GM18505 (cell line): Measurements from ENCODE around the gene METAP1D.

Experiments
- ATAC-seq: cut with Tn5 transposase; IDR thresholded peaks from one replicate; pipeline ENCODE4 v1.9.1; 2021; ENCODE audit not compliant: unreplicated experiment
- POLR2A ChIP-seq: IDR thresholded peaks from 4 replicates; pipeline ENCODE4 v1.6.1; 2011; ENCODE audit warnings: borderline replicate concordance; ENCODE audit not compliant: insufficient read depth, insufficient read length; ENCODE audit errors: extremely low read depth

Gene METAP1D

DNA sequence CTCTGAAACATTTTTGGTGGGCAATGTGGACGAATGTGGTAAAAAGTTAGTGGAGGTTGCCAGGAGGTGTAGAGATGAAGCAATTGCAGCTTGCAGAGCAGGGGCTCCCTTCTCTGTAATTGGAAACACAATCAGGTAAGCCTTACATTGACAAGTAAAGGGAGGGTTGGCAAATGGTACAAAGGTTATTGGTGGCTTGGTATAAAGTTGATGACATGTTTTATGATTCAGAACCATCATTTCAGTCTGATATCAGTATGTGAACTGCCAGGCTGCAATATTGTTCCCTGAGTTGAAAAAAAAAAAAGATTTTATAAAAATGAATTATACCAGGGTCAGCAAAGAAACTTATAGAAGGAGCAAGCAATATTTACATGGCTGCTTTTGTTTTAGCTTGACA is 71.2 kb downstream of the METAP1D start:
- no peak for TF ChIP-seq POLR2A
- ATAC-seq = no peak

DNA sequence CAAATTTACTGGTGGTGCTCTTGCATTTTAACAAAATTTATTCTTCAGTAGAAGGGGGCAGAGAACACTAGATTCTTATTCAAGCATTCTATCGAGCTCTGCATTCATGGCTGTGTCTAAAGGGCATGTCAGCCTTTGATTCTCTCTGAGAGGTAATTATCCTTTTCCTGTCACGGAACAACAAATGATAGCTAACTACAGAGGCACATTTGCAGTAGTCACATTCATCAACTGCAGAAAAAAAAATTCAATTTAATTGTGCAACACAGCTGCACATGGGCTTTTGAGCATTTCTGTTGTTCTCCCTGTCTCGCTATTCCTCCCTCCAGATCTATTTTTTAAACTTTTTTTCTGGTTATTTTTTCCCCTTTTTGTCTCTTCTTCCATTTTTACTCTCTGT is 72.5 kb downstream of the METAP1D start:
- TF ChIP-seq POLR2A = no peak

DNA sequence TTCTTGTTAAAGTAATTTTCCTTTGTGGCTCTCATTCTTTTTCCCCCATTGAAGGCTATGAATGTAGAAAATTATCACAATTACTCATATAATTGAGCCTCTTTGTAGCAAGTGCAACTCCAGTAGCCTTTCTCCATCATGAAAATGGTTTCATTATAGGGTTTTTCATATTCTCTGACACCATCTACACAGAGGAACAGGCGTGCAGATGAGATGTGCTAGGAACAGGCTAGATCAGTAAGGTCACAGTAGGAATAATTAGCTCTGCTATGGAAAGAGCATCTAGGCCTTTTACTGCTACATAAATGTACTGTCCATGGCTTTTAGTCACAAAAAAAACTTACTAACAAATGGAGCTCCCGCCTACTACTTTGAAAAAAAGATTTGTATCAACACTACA is 73.0 kb downstream of the METAP1D start:
- no peak for ATAC-seq
- TF ChIP-seq POLR2A = no peak

More for the DNA sequence above, 72.5 kb downstream of the METAP1D start:
- no peak for ATAC-seq

DNA sequence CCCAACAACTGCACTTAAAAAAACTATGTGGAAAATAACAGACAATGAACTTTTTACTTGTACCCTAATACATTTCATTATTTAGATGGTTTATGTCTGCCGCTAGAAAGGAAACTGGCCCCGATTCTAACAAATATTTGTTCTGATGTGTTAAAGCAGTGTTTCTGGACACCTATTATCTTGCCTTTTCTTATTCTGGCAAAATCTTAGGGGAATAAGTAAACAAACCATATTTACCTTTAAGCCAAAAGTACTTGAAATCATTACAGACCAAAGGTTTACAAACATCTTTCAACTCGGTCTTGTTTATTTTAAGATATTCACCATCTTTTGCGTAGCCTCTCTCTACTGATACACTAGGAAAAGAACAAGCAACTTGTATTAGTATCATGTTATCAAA is 73.8 kb downstream of the METAP1D start:
- no peak for ATAC-seq
- no peak for TF ChIP-seq POLR2A

DNA sequence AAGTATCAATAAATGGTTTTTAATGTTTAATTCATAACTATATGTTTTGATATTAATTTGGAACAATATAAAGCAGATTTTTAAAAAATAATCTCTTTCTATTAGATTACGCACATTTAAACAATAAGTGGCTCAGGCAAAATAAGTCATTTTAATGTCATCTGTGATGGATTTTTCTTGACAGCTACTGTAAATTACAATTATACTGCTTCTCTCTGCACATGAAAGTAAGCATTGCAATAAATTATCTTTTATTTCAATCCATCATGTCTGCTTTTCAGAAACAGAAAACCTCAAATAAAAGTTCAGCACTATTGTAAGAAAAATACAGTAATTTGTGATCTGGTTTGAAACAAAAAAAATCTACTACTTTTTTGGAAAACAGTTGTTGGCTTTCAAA is 74.5 kb downstream of the METAP1D start:
- no peak for ATAC-seq
- TF ChIP-seq POLR2A = no peak

DNA sequence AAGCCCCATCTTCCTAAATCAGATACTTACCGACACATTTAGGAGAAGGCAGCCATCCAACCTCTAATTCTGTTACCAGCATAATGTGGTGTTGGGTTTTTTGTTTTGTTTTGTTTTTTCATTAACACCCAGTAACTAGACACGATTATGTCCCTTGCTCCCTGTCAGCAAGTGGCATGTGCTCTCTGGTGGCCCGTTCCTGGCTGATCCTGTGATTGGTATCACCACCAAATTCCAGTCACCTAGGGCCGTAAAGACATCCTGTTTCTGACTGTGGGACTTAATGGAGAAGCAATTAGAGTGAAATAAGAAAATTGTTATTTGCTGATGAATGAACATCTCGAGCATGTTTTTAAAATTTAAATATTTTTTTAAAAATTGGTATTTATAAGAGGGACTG is 79.7 kb downstream of the METAP1D start:
- no peak for ATAC-seq
- no peak for TF ChIP-seq POLR2A

DNA sequence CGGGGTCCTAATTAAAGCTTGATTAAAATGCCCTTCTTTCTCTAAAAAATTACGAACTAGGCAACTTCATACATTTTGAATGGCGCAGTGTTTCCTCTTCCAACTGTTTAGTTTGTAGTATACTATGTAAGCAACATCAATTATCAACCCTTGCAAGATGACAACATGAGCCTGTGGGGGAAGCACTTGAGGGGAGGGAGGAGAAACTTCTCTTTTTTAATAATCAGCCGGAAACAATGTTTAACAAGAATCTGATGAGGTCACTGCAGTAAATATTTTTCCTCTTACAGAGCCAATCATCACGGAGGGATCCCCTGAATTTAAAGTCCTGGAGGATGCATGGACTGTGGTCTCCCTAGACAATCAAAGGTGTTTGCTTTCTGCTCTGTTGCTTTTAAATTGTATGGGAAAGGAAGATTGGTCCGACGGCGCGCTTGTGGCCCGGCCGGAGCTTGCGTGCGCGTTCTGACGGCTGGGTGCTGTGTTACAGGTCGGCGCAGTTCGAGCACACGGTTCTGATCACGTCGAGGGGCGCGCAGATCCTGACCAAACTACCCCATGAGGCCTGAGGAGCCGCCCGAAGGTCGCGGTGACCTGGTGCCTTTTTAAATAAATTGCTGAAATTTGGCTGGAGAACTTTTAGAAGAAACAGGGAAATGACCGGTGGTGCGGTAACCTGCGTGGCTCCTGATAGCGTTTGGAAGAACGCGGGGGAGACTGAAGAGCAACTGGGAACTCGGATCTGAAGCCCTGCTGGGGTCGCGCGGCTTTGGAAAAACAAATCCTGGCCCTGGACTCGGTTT is 80.3 kb downstream of the METAP1D start:
- ATAC-seq = no peak

DNA sequence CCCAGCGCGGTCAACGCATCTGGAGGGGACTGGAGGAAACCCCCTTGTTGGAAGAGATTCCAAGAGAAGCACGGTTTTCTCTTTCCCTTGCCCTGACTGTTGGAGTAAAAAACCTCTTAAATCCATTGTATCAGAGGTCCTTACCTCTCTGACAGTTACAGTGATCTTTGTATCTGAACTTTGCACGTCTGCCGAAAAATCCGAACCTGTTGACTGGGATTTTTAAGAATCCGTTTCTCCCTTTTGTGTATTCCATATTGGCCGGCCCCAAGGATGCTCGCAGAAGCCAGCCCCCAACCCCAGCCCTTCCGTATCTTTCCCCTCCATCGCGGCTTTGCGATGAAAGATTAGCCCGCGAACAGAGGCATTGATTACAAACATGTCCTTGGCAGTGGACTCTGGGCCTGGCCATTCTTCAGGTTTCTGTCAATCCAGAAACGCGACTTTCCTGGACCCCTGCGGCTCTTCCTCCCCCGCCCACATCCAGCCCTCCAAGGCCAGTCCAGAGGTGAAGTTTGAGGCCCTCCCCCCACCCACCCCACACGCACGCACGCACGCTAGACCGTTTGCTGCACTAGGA is 81.0 kb downstream of the METAP1D start:
- no peak for ATAC-seq
- TF ChIP-seq POLR2A = no peak

More for the DNA sequence above, 80.3 kb downstream of the METAP1D start:
- no peak for TF ChIP-seq POLR2A

DNA sequence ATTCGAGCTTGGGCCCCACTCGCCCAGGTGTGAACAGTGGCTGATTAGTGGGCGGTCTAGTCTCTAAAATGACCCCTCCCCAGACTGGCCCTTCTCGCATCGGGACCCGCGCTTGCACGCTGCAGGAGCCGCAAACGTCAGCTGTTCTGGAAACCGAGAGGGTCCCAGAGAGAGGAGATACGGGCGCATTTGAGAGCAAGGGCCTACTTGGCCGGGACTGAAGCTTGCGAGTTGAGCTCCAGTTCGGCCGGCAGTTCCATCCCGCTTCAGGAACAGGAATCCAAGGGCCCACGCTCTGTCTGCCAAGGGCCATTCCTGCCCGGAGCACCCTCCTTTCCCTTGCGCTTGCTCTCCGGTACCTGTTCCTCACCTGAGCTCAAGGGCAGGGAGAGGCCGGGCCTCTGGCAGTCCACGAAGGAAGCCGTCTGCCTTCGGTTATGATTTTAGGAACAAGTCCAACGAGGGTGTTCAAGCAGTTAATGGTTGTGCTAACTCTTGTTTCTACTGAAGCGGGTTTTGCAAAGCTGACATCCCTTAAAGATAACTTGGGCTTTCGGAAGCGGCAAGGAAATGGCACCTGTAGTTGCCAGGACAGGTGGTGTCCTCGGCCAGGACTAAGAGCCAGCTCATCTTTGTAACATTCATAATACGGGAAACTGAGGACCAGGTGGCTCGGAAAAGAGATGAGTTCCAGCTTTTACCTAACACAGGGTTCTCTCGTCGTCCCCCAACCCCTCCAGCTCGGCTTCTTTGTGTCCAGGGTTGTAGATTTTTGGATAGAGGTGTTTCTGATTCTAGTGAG is 81.7 kb downstream of the METAP1D start:
- no peak for ATAC-seq
- no peak for TF ChIP-seq POLR2A

DNA sequence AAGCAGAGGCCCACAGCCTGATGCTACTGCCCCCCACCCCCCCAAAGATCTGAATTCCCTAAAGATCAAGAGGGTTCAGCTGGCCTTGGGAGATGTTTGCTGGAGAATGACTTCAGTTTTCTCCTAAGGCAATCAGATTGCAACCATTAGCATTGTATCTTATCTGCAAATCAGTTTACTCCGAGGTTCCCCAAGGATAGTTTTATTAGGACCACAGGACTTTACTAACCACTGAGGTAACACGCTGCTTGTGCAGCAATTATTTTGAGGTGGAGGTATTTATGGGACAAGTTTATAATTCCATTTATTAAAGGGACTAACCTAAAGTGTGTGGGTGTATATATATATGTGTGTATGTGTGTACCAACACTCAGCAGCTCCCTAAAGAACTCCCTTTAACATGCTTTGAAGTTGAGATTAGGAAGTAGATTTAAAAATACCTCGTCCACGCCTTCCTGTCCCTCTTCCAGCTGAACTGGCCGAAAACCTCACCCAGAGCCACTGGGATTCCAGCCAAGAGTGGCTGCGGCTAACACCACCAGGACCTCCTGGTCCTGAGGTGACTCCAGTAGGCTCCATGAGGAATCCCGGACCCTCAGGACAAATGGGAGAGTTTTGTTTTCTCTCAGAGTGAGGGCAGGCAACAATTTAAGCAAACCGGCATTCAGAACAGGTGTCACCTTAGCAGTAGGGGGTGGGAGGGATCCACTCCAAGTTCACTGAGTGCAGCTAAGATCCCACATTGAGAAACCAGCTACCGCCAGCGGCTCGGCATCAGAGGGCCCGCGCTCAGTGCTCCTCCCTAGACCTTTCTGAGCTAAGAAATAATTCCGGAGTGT is 82.6 kb downstream of the METAP1D start:
- TF ChIP-seq POLR2A = no peak
- no peak for ATAC-seq

DNA sequence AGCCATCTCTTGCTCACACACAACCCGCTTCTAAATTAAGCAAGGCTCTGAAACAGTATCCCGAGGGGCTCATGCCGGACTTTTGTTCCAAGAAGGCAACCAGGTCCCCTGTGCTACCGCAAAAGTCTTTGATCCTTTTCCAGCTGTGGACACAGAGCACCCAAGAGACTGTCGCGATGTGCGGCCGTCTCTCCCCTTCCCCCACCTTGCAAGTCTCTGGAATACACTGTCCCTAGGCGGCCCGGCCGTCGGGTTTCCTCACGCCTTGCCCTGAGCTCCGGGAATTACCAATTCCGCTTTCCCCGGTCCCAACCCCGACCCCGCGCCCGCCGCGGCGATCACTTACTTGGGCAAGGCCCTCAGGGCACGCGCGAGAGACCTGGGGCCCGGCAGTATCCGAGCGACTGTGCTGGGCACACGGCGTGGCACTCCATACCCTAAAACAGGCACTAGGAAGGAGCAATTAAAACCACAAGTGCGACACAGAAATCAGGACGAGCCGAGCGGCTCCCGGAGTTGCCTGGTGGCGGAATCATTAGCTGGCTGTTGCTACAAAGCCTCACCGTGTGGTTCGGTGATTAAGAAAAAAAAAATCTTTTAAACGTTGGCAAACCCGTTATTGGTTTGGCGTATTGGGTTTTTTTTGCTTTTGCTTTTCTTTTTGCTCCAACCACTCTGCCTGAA is 83.3 kb downstream of the METAP1D start:
- no peak for TF ChIP-seq POLR2A
- no peak for ATAC-seq

DNA sequence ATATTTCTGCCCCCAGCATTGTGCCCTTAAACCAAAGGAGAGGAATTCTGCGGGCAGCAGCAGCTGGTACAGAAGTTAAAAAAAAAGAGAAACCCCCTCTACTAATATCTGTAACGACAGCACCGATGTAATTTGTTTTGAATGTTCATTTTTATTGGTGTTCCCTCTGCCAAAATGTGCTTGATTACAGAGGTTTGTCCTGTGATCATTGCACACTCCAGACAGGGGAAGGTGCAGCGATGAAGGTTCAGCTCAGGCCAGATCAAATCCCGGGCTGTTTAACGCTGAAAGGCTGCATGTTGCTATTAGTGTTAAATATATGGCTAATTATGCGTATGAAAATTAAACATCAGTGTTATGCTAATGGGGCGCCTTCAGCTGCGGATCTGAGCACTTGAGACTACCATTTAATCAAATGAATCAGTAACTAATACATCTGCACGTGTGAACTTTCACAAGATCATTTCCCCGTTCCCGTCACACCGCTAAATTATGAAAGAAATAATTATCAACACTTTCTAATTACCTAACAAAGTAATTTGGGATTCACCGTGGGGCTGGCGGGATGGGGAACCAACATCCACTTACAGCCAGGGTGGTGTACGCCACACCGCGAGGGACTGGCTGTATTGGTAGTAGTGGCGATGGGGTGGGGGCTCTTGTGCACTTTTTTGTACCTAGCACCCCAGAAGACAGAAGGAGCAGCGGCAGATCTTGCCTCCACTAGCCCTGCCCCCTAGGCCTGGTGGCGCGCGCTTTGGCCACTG is 84.1 kb downstream of the METAP1D start:
- ATAC-seq = no peak
- no peak for TF ChIP-seq POLR2A

DNA sequence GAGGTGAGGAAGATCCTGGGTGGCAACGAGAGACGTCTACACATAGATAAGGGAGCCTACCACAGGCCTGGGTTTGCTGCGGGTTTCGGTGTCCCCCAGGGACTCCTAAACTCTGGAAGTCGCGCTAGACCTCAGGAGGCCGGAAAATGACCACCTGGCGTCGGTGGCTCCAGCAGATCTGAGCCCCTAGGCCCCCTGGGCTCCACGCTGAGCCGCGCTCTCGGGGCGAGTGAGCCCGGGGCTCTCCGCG is 84.6 kb downstream of the METAP1D start:
- ATAC-seq = no peak
- TF ChIP-seq POLR2A = no peak
